GM21423 (cell line): ENCODE data around the gene PLEKHA8.

Experiments
- ATAC-seq: cut with Tn5 transposase; IDR thresholded peaks from one replicate; pipeline ENCODE4 v1.9.1; 2021; ENCODE audit warnings: mild to moderate bottlenecking, moderate library complexity; ENCODE audit not compliant: unreplicated experiment

The PLEKHA8 gene

DNA sequence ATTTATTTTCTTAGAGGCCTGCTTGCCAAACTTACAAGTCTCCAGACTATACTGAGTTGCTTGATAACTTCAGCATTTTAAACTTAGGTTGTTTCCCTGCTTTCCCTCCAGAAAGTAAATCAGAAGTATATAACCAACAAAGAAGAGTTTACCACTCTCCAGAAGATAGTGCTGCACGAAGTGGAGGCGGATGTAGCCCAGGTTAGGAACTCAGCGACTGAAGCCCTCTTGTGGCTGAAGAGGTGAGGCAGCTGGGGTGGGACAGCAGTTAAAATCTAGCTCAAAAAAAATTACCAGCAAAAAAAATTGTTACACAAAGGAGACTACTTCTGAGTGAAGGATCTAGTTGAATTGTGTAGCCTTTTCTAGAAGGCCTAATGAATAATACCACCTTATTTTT lies 33.6 kb downstream of the PLEKHA8 start:
- peak; percentile 81 for ATAC-seq

DNA sequence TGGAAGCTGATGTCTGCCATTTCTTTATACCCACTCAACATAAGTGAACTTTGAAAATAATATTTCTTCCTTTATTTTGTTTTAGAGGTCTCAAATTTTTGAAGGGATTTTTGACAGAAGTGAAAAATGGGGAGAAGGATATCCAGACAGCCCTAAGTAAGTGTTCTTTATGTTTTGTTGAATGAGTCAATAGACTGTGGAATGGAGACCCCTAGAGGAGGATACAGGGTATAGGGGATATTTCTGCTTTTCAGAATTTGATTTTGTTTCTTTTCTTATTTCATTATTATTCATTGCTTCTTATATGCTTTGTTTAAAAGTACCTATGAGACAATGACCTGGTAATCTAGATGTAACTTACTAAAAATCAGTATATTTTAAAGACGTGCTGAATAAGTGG lies 34.4 kb downstream of the PLEKHA8 start:
- no peak for ATAC-seq

DNA sequence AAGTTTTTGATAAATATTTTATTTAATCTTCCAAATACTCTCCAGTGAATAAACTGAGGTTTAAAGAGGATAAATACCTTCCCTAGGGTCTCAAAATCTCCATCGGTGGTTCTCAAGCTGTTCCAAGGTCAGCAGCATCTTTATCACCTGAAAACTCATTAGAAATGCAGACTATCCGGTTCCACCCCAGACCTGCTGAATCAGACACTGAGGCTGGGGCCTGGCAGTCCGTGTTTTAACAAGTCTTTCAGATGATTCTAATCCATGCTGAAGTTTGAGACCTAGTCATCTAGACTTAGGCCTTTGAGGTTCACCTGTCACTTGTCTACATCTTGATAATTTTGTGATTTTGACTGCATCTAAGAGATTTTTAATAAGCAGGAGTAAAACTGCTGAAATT lies 37.5 kb downstream of the PLEKHA8 start:
- ATAC-seq = no peak

DNA sequence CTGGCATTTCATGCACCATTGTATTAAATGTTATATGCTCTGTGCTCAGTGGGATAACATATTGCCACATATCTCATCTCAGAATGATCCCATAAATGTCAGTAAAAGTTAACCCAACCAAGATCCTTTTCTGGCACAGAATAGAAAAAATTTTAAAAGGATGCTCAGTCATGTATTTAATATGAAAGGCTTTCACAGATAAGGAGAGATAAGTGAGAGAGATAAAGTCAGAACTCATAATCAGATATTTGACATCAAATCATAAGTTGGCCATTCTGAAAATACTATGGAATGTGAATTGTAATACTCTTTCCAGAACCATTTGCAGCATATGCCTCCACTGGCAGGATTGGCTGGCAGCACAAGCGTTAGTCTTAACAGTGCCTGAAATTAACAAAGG lies 38.5 kb downstream of the PLEKHA8 start:
- no peak for ATAC-seq

DNA sequence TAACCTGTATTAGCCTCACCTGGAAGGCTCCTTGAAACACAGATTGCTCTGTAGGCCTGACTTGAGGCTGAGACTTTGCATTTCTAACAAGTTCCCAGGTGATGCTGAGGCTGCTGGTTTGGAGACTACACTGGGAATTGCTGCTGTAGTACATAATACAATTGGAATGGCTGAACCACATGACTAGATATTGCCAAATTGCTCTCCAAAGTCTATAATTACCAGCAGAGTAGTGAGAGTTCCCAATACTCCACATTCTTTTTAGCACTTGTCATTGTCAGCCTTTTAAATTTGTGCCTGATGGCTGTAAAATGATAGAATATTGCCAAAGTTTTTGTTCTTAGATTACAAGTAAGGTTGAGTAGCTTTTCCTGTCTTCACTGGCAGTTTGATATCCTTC lies 39.9 kb downstream of the PLEKHA8 start:
- no peak for ATAC-seq

DNA sequence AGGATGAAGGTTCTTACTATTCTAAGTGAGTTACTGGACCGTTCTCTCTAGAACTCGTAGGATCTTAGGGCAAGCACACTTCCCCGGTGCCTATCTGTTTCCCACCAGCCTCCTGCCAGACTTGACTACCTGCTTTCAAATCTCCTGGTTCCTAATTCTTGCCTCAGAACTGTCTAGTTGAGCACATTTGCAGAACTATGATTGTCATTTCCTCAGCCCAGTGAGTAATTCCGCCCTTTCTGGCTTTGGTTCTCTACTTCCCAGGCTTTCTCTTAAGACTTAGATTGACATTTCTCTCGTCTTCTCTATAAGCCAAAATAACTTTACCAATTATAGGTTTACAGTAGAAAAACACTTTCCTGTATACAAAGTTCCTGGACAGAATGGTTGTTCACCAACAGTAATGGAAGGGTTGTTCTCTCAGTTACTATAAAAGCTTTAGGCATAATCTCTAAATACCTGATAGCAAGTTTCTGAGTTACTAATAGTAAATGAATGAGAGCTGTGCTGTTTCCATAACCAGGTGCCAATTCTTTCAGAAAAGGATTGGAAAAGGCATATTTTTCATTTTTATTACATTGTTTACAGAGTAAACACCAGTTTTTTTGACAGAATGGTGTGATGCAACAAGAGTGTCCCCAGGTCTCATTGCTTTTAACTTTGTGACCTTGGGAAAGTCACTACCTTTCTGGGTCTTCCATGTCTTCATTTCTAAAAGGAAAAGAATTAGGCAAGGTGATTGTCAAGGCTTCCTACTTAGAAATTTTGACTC lies 41.1 kb downstream of the PLEKHA8 start:
- ATAC-seq = no peak

DNA sequence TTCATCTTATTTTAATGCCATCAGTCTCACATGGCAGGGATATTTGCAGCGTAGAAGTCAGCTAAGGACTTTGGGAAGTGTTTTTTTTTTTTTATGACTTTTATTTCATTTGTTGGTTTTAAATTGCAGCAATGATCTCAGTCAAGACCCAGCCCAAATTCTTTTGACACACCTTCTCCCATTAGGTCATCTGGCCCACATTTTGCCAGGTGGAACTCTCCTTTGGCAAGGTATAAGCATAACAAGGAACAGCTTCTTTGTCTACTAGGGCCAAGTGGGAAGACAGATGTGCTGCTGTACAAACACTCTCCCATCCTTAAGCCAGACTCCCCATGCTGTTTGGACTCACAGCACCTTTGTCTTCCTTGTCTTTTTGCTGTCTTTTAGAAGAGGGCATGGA lies 41.8 kb downstream of the PLEKHA8 start:
- ATAC-seq = no peak

DNA sequence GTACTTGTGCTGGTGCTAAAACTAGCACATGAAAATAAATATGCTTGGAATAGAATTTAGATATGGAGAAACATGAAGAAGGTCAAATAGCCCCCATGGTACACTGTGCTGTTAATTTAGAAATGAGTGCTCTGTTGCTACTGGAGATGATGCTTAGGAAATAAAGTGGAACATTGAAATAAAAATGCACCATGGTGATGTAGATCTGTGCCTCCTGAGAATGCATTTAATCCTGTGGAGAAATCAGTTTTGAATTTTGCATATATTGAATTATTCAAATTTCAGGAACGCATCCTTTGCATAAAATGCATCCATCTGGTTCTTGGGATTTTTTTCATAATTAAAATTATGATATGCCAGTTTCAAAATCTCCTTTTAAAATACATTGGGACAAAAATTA lies 44.5 kb downstream of the PLEKHA8 start:
- ATAC-seq = no peak

DNA sequence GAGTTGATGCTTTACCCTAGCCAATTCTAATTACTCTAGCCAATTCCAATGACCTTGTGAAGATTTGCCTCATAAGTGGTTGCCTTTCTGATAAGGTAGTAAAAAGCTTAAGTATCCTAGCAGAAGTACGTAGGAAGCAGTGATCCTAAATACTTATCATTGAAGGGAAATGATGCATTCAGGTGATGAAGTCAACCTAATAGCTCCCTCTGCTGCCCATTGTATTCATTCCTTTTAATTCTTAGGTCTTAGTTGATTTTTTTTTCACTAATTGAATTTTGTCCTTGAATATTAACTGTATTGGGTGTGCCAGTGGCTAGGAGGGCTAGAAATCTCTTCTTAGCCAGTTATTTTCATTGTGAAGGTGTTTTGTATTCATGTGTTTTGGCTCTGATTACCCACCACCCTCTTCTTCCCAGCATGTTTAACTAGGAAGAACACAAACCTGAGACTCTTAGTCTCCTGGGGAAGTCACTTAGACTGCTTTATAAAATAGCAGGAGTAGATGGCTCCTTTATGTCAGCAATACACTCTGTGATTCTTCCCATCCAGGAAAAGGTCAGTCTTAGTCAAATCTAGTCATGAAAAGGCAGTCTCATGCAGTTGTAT lies 46.3 kb downstream of the PLEKHA8 start:
- no peak for ATAC-seq

DNA sequence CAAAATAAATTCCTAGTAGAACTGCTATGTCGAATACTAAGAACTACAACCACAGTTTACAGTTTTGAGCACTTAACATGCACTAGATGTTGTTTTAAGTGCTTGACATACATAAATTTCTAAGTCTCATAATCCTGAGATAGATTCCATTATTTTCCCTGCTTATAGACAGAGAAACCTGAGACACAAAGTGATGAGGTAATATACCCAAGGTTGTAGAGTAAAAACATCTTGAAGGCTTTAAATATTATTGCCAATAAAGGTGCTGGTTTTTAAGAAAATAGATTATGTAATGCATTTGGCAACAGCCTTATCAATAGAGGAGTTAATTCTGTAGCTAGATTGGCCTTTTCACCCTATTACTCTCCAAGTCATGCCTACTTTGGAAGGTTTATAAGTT lies 48.2 kb downstream of the PLEKHA8 start:
- no peak for ATAC-seq

DNA sequence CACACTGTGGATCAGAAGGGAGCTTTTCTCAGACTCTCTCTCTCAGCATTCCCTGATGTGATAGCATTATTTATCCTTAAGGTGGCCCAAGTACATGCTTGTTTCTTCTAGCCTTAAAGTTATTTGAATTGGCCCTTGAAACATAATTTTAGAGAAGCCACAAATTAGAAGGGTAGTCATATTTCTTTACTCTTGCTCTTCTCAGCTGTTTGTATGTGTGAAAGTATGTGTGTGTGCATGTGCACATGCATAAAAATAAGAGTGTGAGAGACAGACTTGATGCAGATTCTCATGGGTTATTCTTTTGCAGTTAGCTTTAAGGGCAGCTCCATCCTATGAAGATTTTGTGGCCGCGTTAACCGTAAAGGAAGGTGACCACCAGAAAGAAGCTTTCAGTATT lies 50.1 kb downstream of the PLEKHA8 start:
- ATAC-seq = no peak

DNA sequence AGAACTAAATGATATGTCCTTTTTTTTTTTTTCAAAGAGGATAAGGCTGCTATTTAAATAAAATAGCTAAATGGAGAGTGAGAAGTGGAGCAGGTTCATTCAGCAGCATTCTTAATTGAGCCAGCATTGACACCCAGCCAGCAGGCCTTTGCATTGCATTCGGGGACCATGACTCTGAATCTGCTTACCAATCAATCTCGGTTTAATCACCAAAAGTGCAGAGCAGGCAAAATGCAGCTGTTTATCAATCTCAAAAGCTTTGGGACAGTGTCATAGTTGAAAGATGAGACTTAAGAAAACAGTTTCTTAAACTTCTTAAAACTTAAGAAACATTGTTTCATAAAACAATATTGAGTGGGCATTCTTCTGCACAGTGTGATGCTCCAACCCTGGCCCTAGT lies 51.7 kb downstream of the PLEKHA8 start:
- no peak for ATAC-seq

DNA sequence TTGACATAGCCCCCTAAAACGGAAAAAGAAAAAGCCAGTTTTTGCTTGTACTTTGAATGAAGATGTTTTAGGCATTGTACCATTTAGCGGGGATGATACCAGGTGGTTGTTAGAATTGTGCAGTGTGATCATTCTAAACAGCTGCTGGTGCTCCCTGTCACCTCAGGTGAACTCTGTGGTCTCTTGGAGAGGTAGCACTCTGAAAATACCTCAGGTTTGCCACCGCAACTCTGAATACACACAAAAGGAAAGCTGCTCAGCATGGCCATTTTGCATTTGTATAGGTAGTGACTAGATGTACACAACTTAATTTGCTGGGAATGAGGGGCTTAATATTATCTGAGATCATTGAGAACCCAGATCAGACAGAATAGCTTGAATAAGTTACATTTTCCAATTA lies 52.6 kb downstream of the PLEKHA8 start:
- no peak for ATAC-seq

DNA sequence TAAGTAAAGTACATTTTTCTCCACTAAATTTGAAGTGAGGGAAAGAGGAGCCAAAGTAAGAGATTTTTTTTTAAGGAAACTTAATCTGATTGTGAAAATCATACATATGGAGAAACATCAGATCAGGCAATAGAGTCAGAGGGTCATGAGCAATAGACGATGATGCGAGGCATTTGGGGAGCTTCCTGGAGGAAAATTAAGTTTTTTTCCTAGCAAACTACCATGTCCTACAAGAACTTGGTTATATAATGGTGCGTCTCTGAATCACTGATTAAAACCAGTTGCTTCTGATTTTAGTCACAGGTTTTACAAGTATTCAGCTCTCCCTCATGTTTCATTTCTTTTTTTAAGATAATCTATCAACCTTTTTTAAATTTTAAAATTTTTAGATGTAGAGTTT lies 54.5 kb downstream of the PLEKHA8 start:
- ATAC-seq = no peak

DNA sequence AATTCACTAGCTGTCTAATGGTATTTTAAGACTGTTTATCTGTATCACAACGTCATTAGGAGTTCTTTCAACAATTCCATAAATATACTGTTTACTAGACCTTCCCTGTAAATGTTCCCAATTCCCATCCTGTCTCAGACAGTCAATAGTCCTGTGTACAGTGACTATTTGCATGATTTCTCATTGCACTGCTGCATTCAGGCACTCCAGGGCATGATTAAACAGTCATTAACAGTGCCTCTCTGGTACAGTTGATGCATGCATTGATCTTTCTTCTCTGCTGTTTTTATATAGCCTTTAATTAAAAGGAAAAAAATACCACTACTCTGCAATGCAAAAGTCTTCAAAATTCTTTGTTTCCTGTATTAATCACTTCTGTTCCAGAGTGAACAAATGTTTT lies 55.1 kb downstream of the PLEKHA8 start:
- no peak for ATAC-seq

DNA sequence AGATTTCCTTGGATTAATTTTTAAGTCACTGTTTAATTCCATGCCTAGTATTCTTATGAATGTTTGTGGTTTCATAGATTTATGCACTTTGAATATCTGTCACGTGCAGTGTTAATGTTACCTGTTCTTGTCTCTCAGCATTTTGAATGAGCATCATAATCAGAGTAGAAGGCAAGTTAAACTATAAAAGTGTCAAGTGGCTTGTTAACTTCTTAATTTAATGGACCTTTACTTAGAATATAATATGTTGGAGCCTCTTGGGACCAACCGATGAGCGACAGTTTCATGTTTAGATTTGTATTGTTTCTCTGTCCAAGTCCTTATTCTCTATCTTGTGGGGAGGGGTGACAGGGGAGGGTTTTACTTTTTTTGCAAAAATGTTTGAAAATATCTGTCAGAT lies 56.0 kb downstream of the PLEKHA8 start:
- ATAC-seq = no peak

DNA sequence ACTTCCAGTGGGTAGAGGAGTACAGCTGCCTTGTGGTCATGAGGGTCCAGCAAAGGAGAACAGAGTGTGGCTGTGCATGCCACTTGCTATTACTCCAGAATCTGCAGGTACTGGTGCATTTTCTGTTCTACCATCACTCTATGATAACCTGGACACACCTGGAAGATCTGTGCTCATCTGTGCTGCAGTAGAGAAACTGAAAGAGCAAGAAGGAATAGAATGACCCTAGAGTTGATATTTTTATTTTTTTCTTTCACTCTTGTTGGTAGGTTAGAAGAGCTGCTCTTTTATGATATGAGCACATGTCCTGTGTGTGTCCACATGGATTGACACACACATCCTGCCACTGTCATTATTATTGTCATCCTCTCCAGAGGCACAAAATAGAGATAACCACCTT lies 58.3 kb downstream of the PLEKHA8 start:
- no peak for ATAC-seq

DNA sequence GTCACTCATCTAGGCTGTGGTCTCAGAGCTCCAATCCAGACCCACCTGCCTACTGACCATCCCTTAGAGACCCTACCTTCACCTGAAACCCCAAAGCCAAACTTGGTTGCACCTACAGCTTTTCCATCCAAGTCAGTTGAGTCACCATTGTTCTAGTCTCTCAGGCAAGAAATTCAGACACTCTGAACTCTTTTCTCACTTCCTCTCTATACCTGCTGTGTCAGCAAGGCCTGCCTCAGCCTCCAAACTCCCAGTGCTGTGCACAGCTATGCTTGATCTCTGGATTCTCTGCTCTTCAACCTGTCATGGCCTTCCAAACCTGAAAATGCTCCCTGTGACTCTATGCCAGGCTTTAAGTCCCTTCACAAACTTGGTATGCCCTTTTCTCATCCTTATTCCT lies 59.2 kb downstream of the PLEKHA8 start:
- ATAC-seq = no peak

DNA sequence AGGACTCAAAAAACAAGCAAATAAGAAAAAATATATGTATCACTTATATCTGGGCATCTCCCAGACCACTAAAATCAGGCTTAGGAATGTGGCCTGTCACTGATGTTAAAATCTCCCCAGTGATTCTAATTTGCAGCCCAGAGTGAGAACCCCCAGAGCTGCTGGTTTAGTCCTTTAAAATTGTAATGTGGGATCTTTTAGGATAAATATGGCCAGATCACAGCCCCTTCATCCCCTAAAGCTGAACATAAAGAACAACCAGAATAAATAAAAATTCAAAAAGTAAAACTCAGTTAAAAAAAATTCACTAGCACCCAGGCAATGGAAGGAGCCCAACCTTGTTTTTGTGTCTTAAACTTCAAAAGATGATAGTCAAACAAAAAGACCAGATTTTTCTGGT lies 60.1 kb downstream of the PLEKHA8 start:
- ATAC-seq = no peak

DNA sequence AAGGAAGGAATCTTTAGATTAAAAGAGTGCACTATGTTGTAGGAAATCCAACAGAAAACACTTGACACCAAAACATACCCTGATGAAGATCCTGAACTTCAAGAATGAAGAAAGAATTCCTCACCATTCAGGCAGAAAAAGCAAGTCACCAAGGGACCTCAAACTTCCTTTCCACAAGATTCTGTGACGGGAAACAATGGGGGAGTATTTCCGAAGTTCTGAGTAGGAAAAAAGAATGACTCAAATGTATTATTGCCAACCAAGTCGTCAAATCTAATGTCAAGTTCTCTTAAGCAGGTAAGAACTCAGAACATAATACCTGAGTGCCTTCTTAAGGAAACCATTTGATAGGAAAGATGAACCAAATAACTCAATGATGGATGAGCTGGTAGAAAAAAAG lies 61.9 kb downstream of the PLEKHA8 start:
- no peak for ATAC-seq

DNA sequence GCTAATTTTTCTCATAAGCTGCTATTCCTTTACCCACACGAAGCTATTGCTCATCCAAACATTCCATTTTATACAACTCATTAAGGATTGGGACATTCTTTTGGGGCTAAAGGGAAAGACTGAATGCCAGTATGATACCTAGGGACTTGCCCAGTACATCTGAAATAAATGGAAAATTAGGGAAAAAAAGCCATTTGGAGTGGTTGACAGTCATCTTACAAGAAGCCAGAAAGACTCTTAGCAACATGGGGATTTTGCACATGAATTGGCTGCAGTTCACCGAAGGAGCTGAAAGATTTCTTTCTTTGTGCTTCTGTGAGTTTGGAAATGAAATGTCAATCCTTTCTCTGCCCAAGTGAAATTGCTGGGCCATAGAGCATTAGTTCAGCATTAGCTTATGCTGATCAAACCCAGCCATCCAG lies 63.3 kb downstream of the PLEKHA8 start:
- no peak for ATAC-seq

DNA sequence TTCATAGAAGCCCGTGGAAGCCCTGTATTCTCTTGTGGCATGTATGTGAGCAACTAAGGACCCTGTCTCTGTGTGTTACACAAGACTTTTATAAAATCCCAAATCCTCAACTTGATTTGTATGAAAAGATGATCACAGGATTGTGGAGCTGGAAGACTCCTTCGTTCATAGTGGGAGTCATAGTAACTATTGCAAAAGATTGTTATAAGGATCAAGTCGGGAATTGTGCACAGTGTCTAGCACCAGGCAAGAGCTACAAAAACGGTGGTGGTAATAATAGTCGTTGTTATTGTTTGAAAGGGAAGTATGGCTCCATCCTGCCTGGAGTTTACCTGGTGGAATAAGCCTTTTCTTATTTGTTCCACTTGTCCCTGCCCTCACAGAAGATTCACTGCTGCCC lies 63.8 kb downstream of the PLEKHA8 start:
- no peak for ATAC-seq

DNA sequence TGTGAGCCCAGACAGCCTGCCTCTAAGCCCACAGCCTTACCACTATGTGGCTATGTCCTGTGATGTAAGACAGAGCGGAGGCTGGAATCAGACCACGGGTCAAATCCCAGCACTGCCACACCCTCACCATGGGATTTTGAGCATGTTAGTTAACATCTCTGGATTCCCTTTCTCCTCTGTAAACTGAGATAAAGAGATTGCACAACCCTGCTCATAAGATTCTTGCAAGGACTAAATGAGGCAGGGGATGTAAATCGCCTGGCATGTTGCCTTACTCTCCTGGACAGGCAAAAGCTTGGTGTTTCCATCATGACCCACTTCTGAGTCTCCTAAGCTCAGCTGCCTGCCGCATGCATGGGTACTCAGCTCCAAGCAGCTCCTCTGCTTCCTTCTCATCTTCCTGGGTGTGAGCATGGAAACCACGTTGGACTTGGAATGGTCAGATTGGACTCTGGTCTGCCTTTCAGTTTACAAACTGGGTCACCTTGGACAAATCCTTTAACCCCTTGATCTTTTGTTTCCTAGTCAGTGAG lies 65.3 kb downstream of the PLEKHA8 start:
- no peak for ATAC-seq
